Measurements from ENCODE around the gene G0S2. TPM values are rescaled to one million over a fixed set of nuclear protein-coding genes. Genes with fewer than 3 reads are reported as not detected.

The G0S2 gene
- total RNA-seq, 1 experiment from 2014 or later: 45.7 TPM

GRCh38 chr1:209723265-209723664 lies 48.1 kb downstream of the G0S2 start:
- Histone ChIP-seq H3K36me3 (ENCODE audit: control insufficient read depth, insufficient read depth, low read length) (no peaks in the 10 kb centered on the region), H3K4me3 (ENCODE audit: low read depth, low read length) (no peak overlapping the region), H3K4me1 (no peaks in the 10 kb centered on the region), H3K9me3 (no peaks in the 10 kb centered on the region), H3K27me3 (replicated peaks; ENCODE audit: control insufficient read depth, insufficient read depth, low read length) (no peaks in the 10 kb centered on the region)
- POLR2A ChIA-PET: no interaction called here
- Mint-ChIP-seq H3K4me1 (ENCODE audit: low read depth, unreplicated experiment) (no peaks in the 10 kb centered on the region), H3K27me3 (ENCODE audit: insufficient read depth, unreplicated experiment) (peaks cover 19% of the 10 kb centered on the region), H3K9me3 (ENCODE audit: unreplicated experiment) (no peaks in the 10 kb centered on the region), H3K4me3 (ENCODE audit: unreplicated experiment) (no peak overlapping the region), H3K36me3 (ENCODE audit: insufficient read depth, unreplicated experiment) (no peaks in the 10 kb centered on the region), H3K27ac (ENCODE audit: unreplicated experiment) (no peak overlapping the region)
- CTCF ChIA-PET: no interaction called here
- intact Hi-C loops (cut with micrococcal nuclease; ENCODE audit: unreplicated experiment): no loop called here
- no TSS peak for BruUV-seq (replicated peaks)
- no peak for DNase-seq
- TF ChIP-seq, protein P1, sequence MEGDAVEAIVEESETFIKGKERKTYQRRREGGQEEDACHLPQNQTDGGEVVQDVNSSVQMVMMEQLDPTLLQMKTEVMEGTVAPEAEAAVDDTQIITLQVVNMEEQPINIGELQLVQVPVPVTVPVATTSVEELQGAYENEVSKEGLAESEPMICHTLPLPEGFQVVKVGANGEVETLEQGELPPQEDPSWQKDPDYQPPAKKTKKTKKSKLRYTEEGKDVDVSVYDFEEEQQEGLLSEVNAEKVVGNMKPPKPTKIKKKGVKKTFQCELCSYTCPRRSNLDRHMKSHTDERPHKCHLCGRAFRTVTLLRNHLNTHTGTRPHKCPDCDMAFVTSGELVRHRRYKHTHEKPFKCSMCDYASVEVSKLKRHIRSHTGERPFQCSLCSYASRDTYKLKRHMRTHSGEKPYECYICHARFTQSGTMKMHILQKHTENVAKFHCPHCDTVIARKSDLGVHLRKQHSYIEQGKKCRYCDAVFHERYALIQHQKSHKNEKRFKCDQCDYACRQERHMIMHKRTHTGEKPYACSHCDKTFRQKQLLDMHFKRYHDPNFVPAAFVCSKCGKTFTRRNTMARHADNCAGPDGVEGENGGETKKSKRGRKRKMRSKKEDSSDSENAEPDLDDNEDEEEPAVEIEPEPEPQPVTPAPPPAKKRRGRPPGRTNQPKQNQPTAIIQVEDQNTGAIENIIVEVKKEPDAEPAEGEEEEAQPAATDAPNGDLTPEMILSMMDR (IDR thresholded peaks at IDR 0.05; ENCODE audit: insufficient read depth in 1 of 2, low read depth in 1 of 2, low read length in 1 of 2, severe bottlenecking in 1 of 2, unreplicated experiment in 1 of 2): no peak

GRCh38 chr1:209723756-209724693 lies 48.8 kb downstream of the G0S2 start:
- H3K9me3 ChIP-seq: no peaks in the 10 kb centered on the region
- ChIA-PET CTCF (no interaction called here), POLR2A (no interaction called here)
- DNase-seq: no peak
- H3K36me3 Mint-ChIP-seq (ENCODE audit: insufficient read depth, unreplicated experiment): no peaks in the 10 kb centered on the region
- H3K4me1 ChIP-seq: no peaks in the 10 kb centered on the region
- H3K4me3 ChIP-seq (ENCODE audit: low read depth, low read length): no peak overlapping the region
- TF ChIP-seq, protein P1 (IDR thresholded peaks at IDR 0.05; ENCODE audit: insufficient read depth in 1 of 2, low read depth in 1 of 2, low read length in 1 of 2, severe bottlenecking in 1 of 2, unreplicated experiment in 1 of 2): no peak
- no peaks in the 10 kb centered on the region for H3K9me3 Mint-ChIP-seq (ENCODE audit: unreplicated experiment)
- H3K36me3 ChIP-seq (ENCODE audit: control insufficient read depth, insufficient read depth, low read length): no peaks in the 10 kb centered on the region
- no TSS peak for BruUV-seq (replicated peaks)
- no peaks in the 10 kb centered on the region; the same call in 1 of the 2 replicates for H3K27me3 ChIP-seq (replicated peaks; ENCODE audit: control insufficient read depth, insufficient read depth, low read length)
- no peaks in the 10 kb centered on the region for H3K4me1 Mint-ChIP-seq (ENCODE audit: low read depth, unreplicated experiment)
- intact Hi-C loops (cut with micrococcal nuclease; ENCODE audit: unreplicated experiment): loop anchor here (2.0 kb wide), 1 partner anchor 23 kb away; no protein-coding TSS in a partner anchor
- no peak overlapping the region for H3K4me3 Mint-ChIP-seq (ENCODE audit: unreplicated experiment)
- H3K27ac Mint-ChIP-seq (ENCODE audit: unreplicated experiment): no peak overlapping the region
- H3K27me3 Mint-ChIP-seq (ENCODE audit: insufficient read depth, unreplicated experiment): peaks cover 19% of the 10 kb centered on the region

Other genes starting within 250 kb of the G0S2 start
- gene CAMK1G, start 91.7 kb upstream of the G0S2 start, total RNA-seq (2022): not detected in 2 replicates
- gene LAMB3, start 23.0 kb upstream of the G0S2 start, total RNA-seq (2022): 112 and 125 TPM in 2 replicates
- gene HSD11B1, start 29.4 kb downstream of the G0S2 start, total RNA-seq (2022): not detected in 2 replicates
- not detected in 2 replicates for gene TRAF3IP3, start 80.6 kb downstream of the G0S2 start, total RNA-seq (2022)
- gene C1orf74, start 109.1 kb downstream of the G0S2 start, total RNA-seq (2022): 4.5 TPM in 2 replicates
- gene IRF6, start 130.7 kb downstream of the G0S2 start, total RNA-seq (2022): 27.3 and 30.3 TPM in 2 replicates
- 9.5 and 9.8 TPM in 2 replicates for gene UTP25, start 152.6 kb downstream of the G0S2 start, total RNA-seq (2022)

All from Caco-2 (cell line).